Ishikawa (cell line): ENCODE results near the gene JMY.

ENCODE experiments used
- CREB1 ChIP-seq: IDR thresholded peaks from 2 replicates; pipeline ENCODE4 v1.6.1; 2012; ENCODE audit warnings: low read depth
- REST ChIP-seq: IDR thresholded peaks from 2 replicates; pipeline ENCODE4 v1.6.1; 2012; ENCODE audit warnings: low read depth, mild to moderate bottlenecking
- TAF1 ChIP-seq: IDR thresholded peaks from 2 replicates; pipeline ENCODE4 v1.6.1; 2012; ENCODE audit warnings: low read depth, mild to moderate bottlenecking
- TEAD4 ChIP-seq: IDR thresholded peaks from 2 replicates; pipeline ENCODE4 v1.6.1; 2012

GRCh38 chr5:79301046-79301712 lies 65.2 kb downstream of the JMY start:
- TF ChIP-seq TEAD4 (no peak), TAF1 (no peak), REST (no peak), CREB1 (no peak)
